ENCODE results near the gene MARK2.

DNA sequence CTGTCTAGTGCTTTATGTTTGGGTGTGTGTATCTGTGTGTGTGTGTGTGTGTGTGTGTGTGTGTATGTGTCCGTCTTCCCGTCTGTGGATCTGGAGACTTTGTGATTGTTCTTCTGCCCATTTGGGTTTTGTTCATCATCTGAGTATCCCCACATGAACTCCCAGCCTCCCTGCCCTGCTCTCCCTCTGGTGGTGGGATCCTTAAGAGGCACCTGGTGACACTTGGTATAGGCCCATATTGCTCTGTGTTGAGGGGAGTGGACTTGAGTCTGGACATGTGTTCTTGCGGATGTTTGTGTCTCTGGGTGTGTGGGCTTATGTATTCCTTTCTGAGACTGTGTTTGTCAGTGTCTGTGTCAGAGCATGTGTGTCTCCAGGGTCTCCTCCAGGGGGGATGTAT lies 62.8 kb downstream of the MARK2 start:
- TF ChIP-seq, protein P1, sequence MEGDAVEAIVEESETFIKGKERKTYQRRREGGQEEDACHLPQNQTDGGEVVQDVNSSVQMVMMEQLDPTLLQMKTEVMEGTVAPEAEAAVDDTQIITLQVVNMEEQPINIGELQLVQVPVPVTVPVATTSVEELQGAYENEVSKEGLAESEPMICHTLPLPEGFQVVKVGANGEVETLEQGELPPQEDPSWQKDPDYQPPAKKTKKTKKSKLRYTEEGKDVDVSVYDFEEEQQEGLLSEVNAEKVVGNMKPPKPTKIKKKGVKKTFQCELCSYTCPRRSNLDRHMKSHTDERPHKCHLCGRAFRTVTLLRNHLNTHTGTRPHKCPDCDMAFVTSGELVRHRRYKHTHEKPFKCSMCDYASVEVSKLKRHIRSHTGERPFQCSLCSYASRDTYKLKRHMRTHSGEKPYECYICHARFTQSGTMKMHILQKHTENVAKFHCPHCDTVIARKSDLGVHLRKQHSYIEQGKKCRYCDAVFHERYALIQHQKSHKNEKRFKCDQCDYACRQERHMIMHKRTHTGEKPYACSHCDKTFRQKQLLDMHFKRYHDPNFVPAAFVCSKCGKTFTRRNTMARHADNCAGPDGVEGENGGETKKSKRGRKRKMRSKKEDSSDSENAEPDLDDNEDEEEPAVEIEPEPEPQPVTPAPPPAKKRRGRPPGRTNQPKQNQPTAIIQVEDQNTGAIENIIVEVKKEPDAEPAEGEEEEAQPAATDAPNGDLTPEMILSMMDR (IDR thresholded peaks at IDR 0.05) = peak in 3 of 7 experiments; percentile 13 to 24 (median 19)
- no peak for TF ChIP-seq POLR2A (IDR thresholded peaks at IDR 0.05)

All from body of pancreas (tissue), 4 donors.